Type B pancreatic cell (in vitro differentiated cells): ENCODE data around the gene PLXNA2. TPM values are rescaled to one million over a fixed set of nuclear protein-coding genes. Genes with fewer than 3 reads are reported as not detected.

Experiments used
- DNase-seq: peaks from one replicate; pipeline ENCODE4 v3.0.0; 2021; ENCODE audit warnings: mixed read lengths; ENCODE audit not compliant: unreplicated experiment; ENCODE audit errors: extremely low spot score
- H3K27ac Mint-ChIP-seq: 2 replicates; pipeline ENCODE4 v1.8.0; 2021; ENCODE audit warnings: mild to moderate bottlenecking, mixed read lengths
- H3K27me3 Mint-ChIP-seq: 2 replicates; pipeline ENCODE4 v1.8.0; 2021; ENCODE audit warnings: mixed read lengths
- H3K36me3 Mint-ChIP-seq: 2 replicates; pipeline ENCODE4 v1.8.0; 2021; ENCODE audit warnings: mixed read lengths
- H3K4me1 Mint-ChIP-seq: one replicate; pipeline ENCODE4 v1.8.0; 2021; ENCODE audit warnings: mixed read lengths; ENCODE audit not compliant: unreplicated experiment
- H3K4me3 Mint-ChIP-seq: 2 replicates; pipeline ENCODE4 v1.8.0; 2021; ENCODE audit warnings: mild to moderate bottlenecking, mixed read lengths
- H3K9me3 Mint-ChIP-seq: 2 replicates; pipeline ENCODE4 v1.8.0; 2021; ENCODE audit warnings: mixed read lengths
- CTCF ChIP-seq: fragments of 200-600 bp; sonication (generic); conservative IDR thresholded peaks from 2 replicates; pipeline ENCODE4 v1.5.0; 2021; ENCODE audit warnings: antibody characterized with exemption, mild to moderate bottlenecking
- total RNA-seq: library from RNA; stranded (reverse); gene quantifications from 2 replicates; pipeline ENCODE4 v1.2.1, GENCODE V29; 2021; ENCODE audit warnings: low replicate concordance

The PLXNA2 gene
- total RNA-seq, 1 donor from 2014 or later = 80.1 TPM

DNA sequence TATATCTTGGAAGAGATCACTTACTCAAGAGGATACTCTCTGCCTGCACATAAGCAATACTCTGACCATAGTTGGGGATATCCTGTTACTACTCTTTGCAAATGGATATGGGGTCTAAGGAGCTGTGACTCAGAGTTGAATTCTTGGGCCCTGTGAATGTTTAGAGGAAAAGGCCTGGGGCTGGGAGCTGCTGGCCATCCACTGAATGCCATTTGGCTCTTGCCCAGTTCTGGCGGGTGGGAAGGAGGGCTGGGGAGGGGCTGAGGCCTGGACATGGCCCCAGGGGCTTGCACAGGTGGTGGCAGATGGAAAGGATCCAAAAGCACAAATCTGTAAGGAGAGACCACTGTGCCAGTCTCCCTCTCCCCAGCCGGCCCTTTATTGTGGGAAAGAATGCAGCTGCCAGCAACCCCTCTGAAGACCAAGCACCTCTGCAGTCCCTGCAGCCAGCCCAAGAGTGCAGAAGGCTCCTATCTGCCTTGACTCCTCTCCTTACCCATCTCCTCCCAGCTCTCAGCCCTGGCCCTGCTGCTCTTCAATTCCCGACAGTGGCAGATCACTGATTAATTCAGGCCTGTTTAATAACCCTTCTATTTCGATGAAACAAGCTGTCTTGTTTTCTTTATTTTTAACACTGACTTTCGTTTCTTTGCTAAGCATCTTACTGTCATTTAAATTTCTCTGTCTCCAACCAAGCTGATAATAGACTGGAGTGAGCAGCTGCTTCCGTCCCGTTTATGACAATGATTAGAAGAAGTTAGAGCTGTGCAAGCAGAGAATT is 12.1 kb downstream of the PLXNA2 start:
- peaks cover 6% of the 10 kb centered on the region for H3K9me3 Mint-ChIP-seq
- peak overlapping the region; percentile 65 for H3K4me3 Mint-ChIP-seq
- H3K36me3 Mint-ChIP-seq = peaks cover 29% of the 10 kb centered on the region
- peaks cover 90% of the 10 kb centered on the region for H3K4me1 Mint-ChIP-seq
- peak overlapping the region; percentile 71 for H3K27ac Mint-ChIP-seq
- no peaks in the 10 kb centered on the region for H3K27me3 Mint-ChIP-seq
- no peak for DNase-seq
- TF ChIP-seq CTCF = no peak

DNA sequence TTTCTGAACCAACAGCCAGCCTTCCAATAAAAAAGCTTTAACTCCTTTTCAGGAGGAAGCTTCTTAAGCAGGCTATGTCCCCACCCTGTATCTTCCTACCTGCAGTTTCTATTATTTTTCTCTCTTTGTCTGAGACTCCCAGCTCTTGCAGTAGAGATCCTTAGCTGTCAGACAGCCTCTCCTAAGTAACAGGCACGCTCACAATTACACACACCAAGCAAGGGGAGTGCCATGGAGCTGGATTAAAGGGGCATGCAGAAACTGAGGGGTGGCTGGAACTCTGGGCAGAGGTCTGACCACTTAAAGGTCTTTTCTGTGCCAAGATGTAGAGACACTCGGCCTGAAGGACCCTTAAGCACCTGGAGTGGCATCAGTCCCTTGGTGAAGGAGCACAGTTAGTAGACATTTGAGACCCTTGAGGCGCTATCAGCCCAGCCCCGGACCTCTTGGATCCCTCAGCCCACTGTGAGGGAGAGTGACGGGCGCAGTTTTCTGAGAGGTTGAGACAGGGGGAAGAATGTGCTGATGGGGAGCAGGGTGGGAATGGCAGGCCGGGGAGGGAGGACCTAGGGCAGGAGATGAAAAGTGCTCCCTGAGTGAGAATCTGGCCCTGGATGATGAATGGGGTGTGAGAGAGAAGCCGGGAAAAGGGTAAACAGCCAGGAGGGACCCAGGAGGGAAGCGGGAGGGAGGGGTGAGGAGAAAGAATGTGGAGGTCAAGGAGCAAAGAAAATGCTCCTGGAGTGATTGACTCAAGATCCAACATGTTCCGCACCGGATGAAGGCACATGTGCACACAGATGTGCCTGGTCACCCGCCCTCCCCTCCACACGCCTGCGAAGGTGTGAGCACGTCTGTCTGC is 13.3 kb downstream of the PLXNA2 start:
- Mint-ChIP-seq H3K27ac (peak overlapping the region; percentile 71), H3K4me1 (peaks cover 90% of the 10 kb centered on the region), H3K4me3 (peak overlapping the region; percentile 65), H3K27me3 (no peaks in the 10 kb centered on the region), H3K9me3 (peaks cover 6% of the 10 kb centered on the region), H3K36me3 (peaks cover 26% of the 10 kb centered on the region)
- DNase-seq = no peak
- TF ChIP-seq CTCF = no peak

DNA sequence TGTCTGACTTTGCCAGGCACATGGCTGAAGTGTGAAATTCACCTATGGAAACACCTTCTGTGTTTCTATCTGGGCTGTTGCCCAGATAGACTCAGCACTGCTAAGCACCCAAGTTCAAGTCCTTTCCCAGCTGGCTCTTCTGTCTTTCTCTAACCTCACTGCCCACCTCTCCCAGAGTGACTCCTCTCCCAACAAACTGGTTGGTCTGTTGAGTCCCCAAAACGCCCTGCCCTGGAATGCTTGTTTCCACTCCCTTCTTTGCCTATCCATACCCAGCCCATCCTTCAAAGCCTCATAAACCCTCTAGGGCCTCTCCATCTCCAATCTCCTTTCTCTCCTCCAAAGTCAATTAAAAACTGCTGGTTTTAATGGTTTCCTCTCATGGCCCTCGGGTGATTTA is 15.6 kb downstream of the PLXNA2 start:
- Mint-ChIP-seq H3K27ac (peak overlapping the region; percentile 67), H3K4me1 (peaks cover 87% of the 10 kb centered on the region)

GRCh38 chr1:208228026-208228425 is 16.2 kb downstream of the PLXNA2 start:
- no peak overlapping the region for H3K27ac Mint-ChIP-seq
- peaks cover 27% of the 10 kb centered on the region for H3K36me3 Mint-ChIP-seq
- H3K27me3 Mint-ChIP-seq = no peaks in the 10 kb centered on the region
- peaks cover 86% of the 10 kb centered on the region for H3K4me1 Mint-ChIP-seq
- H3K9me3 Mint-ChIP-seq = peaks cover 6% of the 10 kb centered on the region
- TF ChIP-seq CTCF = no peak
- no peak for DNase-seq
- H3K4me3 Mint-ChIP-seq = peak overlapping the region; percentile 72

More for the DNA sequence above, 15.6 kb downstream of the PLXNA2 start:
- Mint-ChIP-seq H3K9me3 (peaks cover 6% of the 10 kb centered on the region), H3K27me3 (no peaks in the 10 kb centered on the region), H3K4me3 (peak overlapping the region; percentile 72), H3K36me3 (peaks cover 27% of the 10 kb centered on the region)
- TF ChIP-seq CTCF = no peak
- no peak for DNase-seq

DNA sequence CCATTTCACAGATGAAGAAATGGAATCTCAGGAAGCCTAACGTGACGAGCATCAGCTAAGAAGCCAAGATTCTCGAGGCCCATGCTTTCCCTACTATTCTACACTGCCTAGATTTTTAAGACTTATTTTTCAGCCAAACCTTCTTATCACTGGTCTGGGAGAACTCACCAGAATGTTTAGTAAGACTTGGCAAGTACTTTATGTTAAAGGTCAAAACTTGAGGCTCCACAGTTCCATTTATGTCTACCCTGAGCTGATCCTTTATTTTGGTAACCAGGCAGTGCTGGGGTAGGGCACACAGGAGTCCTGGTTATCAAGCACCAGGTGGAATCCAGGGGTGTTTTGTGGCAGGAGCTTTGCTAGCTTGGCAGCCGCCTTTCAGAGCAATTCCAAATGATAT is 16.8 kb downstream of the PLXNA2 start:
- H3K4me1 Mint-ChIP-seq = peaks cover 84% of the 10 kb centered on the region
- no peak for DNase-seq
- no peaks in the 10 kb centered on the region for H3K27me3 Mint-ChIP-seq
- H3K4me3 Mint-ChIP-seq = peak overlapping the region; percentile 72
- H3K9me3 Mint-ChIP-seq = peaks cover 6% of the 10 kb centered on the region
- no peak overlapping the region for H3K27ac Mint-ChIP-seq
- TF ChIP-seq CTCF = no peak
- H3K36me3 Mint-ChIP-seq = peaks cover 31% of the 10 kb centered on the region
